Thyroid gland (tissue), 4 donors: ENCODE results near the gene CPLX1. TPM values are rescaled to one million over a fixed set of nuclear protein-coding genes. Genes with fewer than 3 reads are reported as not detected.
"Not testable (repeated sequence)": the region's sequence is repeated elsewhere in the genome, so short reads cannot be mapped to it uniquely, and the experiment has no call there.

Source experiments
- DNase-seq, 2 donors: peaks; one replicate each; pipeline ENCODE4 v3.0.0-alpha.2; 2019
- H3K27ac ChIP-seq, 3 donors: fragments of 200-600 bp; sonication (generic); 1 replicate in 2 of 3; 2 replicates in 1 of 3; pipeline ENCODE4 v1.5.1; 2016 to 2019; ENCODE audit warnings: mild to moderate bottlenecking in 1 of 3, moderate library complexity in 1 of 3
- H3K27me3 ChIP-seq: fragments of 200-600 bp; sonication (generic); one replicate; pipeline ENCODE4 v1.5.1; 2019
- H3K36me3 ChIP-seq, 2 donors: fragments of 200-600 bp; sonication (generic); one replicate each; pipeline ENCODE4 v1.5.1; 2016 to 2019
- H3K4me1 ChIP-seq, 2 donors: fragments of 200-600 bp; sonication (generic); one replicate each; pipeline ENCODE4 v1.5.1; 2017 to 2019
- H3K4me3 ChIP-seq, 3 donors: fragments of 200-600 bp; sonication (generic); replicated peaks in 1 of 3; 1 replicate in 2 of 3; 2 replicates in 1 of 3; pipeline ENCODE4 v1.5.1; 2016; ENCODE audit warnings: mild to moderate bottlenecking in 1 of 3
- H3K9me3 ChIP-seq: fragments of 200-600 bp; sonication (generic); one replicate; pipeline ENCODE4 v1.5.1; 2017
- POLR2A ChIP-seq, 2 donors: fragments of 450-650 bp; IDR thresholded peaks; one replicate each; pipeline ENCODE4 v1.6.1; 2017; ENCODE audit warnings: antibody characterized with exemption in 2 of 2, mild to moderate bottlenecking in 2 of 2, moderate library complexity in 1 of 2
- WGBS, 2 donors: methylation state at CpG; one replicate each; pipeline ENCODE4 v1.1.5; 2017; 5-methylcytosine and 5-hydroxymethylcytosine counted together
- intact Hi-C: fragments of 100-400 bp; cut with DNase I; formaldehyde crosslinking; loops from one replicate; pipeline ENCODE4 v1.15.1; 2023
- total RNA-seq, 4 donors: library from RNA; depleted of rRNA; stranded (reverse); fragments of >200 nt; gene quantifications; one replicate each; pipeline ENCODE4 v1.2.3, GENCODE V29; 2016
- TF ChIP-seq, protein P1 (sequence below), 6 experiments: fragments of 200-600 bp in 3 of 6; fragments of 450-650 bp in 3 of 6; sonication (generic) in 3 of 6; IDR thresholded peaks; one replicate each; pipeline ENCODE4 v1.5.1; 2016 to 2019; ENCODE audit warnings: antibody characterized with exemption in 6 of 6, mild to moderate bottlenecking in 2 of 6, inconsistent platforms in 1 of 6, moderate library complexity in 1 of 6

The CPLX1 gene
- total RNA-seq, 4 donors from 2014 or later, result 0.75 to 3.2 (median 1.4) TPM; not detected in 1

DNA sequence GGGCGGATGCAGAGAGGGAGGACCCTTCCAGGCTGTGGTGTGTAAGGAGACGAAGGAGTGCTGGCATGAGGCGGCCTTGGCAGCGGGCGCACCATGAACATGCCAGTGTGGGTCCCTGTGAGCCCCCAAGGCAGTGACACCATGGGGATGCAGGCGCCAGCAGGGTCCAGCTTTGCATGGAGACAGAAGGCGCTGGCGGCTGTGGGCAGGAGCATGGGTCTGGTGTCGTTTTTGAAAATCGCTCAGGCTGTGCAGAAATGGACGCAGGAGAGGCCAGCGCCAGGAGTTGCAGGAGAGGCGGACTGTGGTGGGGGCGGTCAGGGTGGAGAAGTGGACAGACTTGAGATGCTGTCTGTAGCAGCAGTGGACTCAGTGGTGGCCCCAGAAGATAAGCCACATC, 64.2 kb downstream of the CPLX1 start:
- Histone ChIP-seq H3K9me3 (no peaks in the 10 kb centered on the region), H3K27ac (no peak overlapping the region), H3K27me3 (no peaks in the 10 kb centered on the region), H3K36me3 (peaks cover 28 to 34% of the 10 kb centered on the region in 2 donors), H3K4me3 (no peak overlapping the region), H3K4me1 (no peaks in the 10 kb centered on the region)
- intact Hi-C loops, result no loop called here
- whole genome bisulfite sequencing, 2 donors, result 92 to 95% methylated on average over 14 of the region's 14 CpGs
- no peak for DNase-seq
- TF ChIP-seq, protein P1, sequence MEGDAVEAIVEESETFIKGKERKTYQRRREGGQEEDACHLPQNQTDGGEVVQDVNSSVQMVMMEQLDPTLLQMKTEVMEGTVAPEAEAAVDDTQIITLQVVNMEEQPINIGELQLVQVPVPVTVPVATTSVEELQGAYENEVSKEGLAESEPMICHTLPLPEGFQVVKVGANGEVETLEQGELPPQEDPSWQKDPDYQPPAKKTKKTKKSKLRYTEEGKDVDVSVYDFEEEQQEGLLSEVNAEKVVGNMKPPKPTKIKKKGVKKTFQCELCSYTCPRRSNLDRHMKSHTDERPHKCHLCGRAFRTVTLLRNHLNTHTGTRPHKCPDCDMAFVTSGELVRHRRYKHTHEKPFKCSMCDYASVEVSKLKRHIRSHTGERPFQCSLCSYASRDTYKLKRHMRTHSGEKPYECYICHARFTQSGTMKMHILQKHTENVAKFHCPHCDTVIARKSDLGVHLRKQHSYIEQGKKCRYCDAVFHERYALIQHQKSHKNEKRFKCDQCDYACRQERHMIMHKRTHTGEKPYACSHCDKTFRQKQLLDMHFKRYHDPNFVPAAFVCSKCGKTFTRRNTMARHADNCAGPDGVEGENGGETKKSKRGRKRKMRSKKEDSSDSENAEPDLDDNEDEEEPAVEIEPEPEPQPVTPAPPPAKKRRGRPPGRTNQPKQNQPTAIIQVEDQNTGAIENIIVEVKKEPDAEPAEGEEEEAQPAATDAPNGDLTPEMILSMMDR (IDR thresholded peaks at IDR 0.05), result no peak

- H3K36me3 ChIP-seq, result peaks cover 24 to 27% of the 10 kb centered on the region in 2 donors
- 94 to 97% methylated on average over 14 of the region's 14 CpGs for WGBS, 2 donors
These were observed 64.8 kb downstream of the CPLX1 start for GRCh38 chr4:761086-761485.

DNA sequence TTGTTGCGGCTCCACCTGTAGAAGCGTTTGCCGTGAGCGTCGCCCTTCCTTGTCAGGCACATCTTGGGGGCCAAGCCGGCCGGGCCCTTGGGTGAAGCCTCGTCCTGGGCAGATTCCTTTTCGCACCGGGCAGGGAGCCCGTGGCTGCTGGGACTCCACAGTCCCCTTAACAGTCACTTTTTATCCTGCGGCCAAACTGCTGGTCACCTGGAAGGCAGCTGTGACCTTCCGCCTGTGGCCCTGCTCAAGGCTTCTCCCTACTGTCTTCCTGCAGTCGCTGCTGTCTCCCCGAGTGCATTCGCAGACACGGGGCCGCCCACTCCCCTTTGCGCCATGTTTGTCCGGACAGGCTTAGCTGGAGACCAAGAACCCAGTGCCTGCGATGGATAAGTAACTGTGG, 65.3 kb downstream of the CPLX1 start:
- Histone ChIP-seq H3K4me3 (no peak overlapping the region), H3K27me3 (no peaks in the 10 kb centered on the region), H3K9me3 (no peaks in the 10 kb centered on the region), H3K27ac (no peak overlapping the region), H3K36me3 (peaks cover 19 to 23% of the 10 kb centered on the region in 2 donors), H3K4me1 (no peaks in the 10 kb centered on the region)
- no peak for DNase-seq
- intact Hi-C loops, result no loop called here
- TF ChIP-seq, protein P1 (IDR thresholded peaks at IDR 0.05), result no peak
- no peak for TF ChIP-seq POLR2A (IDR thresholded peaks at IDR 0.05)
- WGBS, 2 donors, result 93 to 95% methylated on average over 21 of the region's 21 CpGs

More at GRCh38 chr4:761086-761485, 64.8 kb downstream of the CPLX1 start:
- H3K4me1 ChIP-seq, result no peaks in the 10 kb centered on the region
- no peak overlapping the region for H3K27ac ChIP-seq
- no peak for DNase-seq
- H3K27me3 ChIP-seq, result no peaks in the 10 kb centered on the region
- intact Hi-C loops, result no loop called here
- no peaks in the 10 kb centered on the region for H3K9me3 ChIP-seq
- TF ChIP-seq POLR2A (IDR thresholded peaks at IDR 0.05), result no peak
- TF ChIP-seq, protein P1 (IDR thresholded peaks at IDR 0.05), result no peak
- no peak overlapping the region for H3K4me3 ChIP-seq

- H3K27ac ChIP-seq, DNase-seq, H3K4me3 ChIP-seq, H3K4me1 ChIP-seq, H3K27me3 ChIP-seq, H3K9me3 ChIP-seq, intact Hi-C loops: not testable (repeated sequence)
- peaks cover 16 to 20% of the 10 kb centered on the region in 2 donors for H3K36me3 ChIP-seq
- 86 to 89% methylated on average over 17 to 18 of the region's 24 CpGs for WGBS, 2 donors
These were observed 66.1 kb downstream of the CPLX1 start for GRCh38 chr4:759810-760209.

DNA sequence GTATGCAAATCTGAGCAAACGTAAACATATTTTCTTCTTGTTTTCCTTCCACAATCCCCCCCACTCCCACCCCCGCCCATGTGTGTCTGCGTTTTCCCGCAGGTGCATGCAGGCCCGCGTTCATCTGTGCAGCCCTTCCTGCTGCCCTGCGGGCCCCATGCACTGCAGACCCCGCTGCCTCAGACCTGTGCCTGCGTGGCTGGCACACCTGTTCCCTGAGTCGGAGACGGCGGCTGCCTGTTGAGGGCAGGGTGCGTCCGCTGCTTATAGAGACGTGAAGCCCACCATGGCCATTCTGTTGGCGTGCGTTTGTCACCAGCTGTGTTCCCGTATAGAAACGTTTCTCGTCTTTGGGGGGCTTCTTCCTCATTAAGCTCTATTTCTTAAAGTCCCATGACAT, 68.8 kb downstream of the CPLX1 start:
- intact Hi-C loops, result no loop called here
- 93 to 97% methylated on average over 20 of the region's 20 CpGs for WGBS, 2 donors

More for the DNA sequence above, 68.8 kb downstream of the CPLX1 start:
- no peaks in the 10 kb centered on the region for H3K9me3 ChIP-seq
- no peaks in the 10 kb centered on the region for H3K4me1 ChIP-seq
- peaks cover 11 to 18% of the 10 kb centered on the region in 2 donors for H3K36me3 ChIP-seq
- H3K27ac ChIP-seq, result no peak overlapping the region
- TF ChIP-seq, protein P1 (IDR thresholded peaks at IDR 0.05), result no peak
- no peak for TF ChIP-seq POLR2A (IDR thresholded peaks at IDR 0.05)
- no peak overlapping the region for H3K4me3 ChIP-seq
- no peaks in the 10 kb centered on the region for H3K27me3 ChIP-seq
- no peak for DNase-seq
